SK-N-MC (cell line): Measurements from ENCODE around the gene SMIM1.

Source experiments
- DNase-seq: peaks from one replicate; pipeline ENCODE4 v3.0.0-alpha.2; 2011; ENCODE audit warnings: low read depth, low spot score
- H3K27ac ChIP-seq: fragments of 200-600 bp; sonication (generic); 2 replicates; pipeline ENCODE4 v1.5.1; 2016; ENCODE audit warnings: mixed run types
- H3K36me3 ChIP-seq: fragments of 200-600 bp; sonication (generic); 2 replicates; pipeline ENCODE4 v1.6.1; 2017; ENCODE audit warnings: antibody characterized with exemption, low read length, mixed read lengths; ENCODE audit not compliant: insufficient read depth
- H3K4me3 ChIP-seq: fragments of 200-600 bp; sonication (generic); 2 replicates; pipeline ENCODE4 v1.5.1; 2016
- H3K9ac ChIP-seq: fragments of 200-600 bp; sonication (generic); 2 replicates; pipeline ENCODE4 v1.8.0; 2017; ENCODE audit warnings: mixed run types, mixed read lengths; ENCODE audit not compliant: insufficient read length
- H3K9me3 ChIP-seq: fragments of 200-600 bp; sonication (generic); 2 replicates; pipeline ENCODE4 v1.6.1; 2017; ENCODE audit warnings: low read depth, mild to moderate bottlenecking, antibody characterized with exemption, low read length, moderate library complexity, mixed read lengths
- EZH2 ChIP-seq: fragments of 200-600 bp; sonication (generic); IDR thresholded peaks from one replicate; pipeline ENCODE4 v1.6.1; 2017; ENCODE audit warnings: antibody characterized with exemption
- FOXP2 ChIP-seq: optimal IDR thresholded peaks from 2 replicates; pipeline ENCODE3; 2011; ENCODE audit warnings: mild to moderate bottlenecking, moderate library complexity; ENCODE audit not compliant: insufficient read depth; ENCODE audit errors: extremely low read length, control extremely low read depth
- POLR2AphosphoS5 ChIP-seq: IDR thresholded peaks from 2 replicates; pipeline ENCODE4 v1.6.1; 2012; ENCODE audit warnings: mild to moderate bottlenecking, low read depth, low read length, borderline replicate concordance

The SMIM1 gene

DNA sequence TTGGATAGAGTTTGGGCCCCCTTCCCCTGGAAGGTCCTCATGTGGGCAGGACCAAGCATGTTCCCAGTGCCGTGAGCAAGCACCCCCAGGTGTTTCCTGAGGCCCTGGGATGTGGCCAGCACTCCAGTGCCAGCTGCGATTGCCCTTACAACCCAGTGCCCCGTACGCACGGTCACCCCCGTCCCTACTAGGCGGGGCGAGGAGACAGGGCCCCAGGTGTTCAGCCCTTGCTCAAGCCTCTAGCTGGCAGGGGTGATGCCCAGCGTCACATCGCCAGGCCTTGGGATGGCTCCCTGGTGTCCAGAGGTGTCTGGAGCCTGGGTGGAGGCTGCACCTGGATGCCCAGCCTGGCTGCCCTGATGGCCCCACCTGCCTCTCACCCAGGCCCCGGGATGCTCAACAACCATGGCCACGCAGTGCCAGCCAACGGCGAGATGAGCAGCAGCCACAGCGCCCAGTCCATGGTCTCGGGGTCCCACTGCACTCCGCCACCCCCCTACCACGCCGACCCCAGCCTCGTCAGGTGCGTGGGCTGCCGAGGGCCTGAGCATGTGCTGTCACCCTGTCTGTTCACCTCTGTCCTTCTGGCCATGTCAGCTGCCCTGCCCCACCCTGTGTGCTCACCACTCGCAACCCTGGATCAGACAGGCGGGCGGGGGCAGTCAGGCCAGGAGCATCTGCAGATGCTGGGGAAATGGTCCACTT, 41.9 kb upstream of the SMIM1 start:
- H3K36me3 ChIP-seq, result no peaks in the 10 kb centered on the region
- no peak for DNase-seq
- no peak overlapping the region for H3K27ac ChIP-seq
- no peak overlapping the region for H3K4me3 ChIP-seq
- no peaks in the 10 kb centered on the region for H3K9me3 ChIP-seq
- no peak overlapping the region for H3K9ac ChIP-seq
- TF ChIP-seq POLR2AphosphoS5 (no peak), EZH2 (no peak), FOXP2 (no peak)

DNA sequence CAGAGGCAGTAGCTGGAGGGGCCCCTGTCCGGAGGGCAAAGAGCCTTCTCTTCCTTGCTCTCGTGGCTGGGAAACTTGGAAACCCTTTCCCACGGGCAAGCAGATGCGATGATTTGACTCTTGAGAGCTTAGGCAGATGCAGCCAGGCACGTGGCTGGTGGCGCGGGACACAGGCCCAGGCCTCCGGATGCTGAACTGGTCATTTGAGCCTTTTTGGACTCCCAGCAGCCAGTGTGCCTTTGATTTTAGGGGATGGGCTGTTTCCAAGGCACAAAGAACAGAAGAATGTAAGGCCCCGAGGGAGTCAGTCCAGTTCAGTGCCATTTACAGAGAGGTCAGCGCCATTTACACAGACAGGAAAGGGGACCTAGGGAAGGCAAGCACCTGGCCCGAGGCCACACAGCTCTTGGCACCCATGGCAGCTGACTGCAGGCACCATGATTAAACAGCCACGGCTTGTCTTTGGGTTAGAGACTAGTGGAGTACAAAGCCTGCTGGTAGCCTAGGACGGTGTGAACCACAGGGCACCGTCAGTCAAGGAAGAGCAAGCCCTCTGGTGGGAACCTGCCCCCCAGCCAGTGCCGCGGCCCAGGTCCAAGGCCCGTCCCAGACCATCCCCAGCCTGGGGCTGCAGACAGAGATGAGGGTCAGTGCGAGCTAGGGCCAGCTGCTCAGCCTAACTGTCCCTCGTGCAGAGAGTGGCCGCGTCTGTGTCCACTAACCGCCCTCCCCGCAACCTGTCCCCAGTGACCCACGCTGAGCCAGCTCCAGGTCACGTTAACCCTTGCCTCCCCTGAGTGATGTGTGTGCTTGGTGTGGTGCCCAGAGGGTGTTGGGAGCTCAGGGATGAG, 40.7 kb upstream of the SMIM1 start:
- H3K9me3 ChIP-seq, result no peaks in the 10 kb centered on the region
- no peaks in the 10 kb centered on the region for H3K36me3 ChIP-seq
- no peak for DNase-seq
- TF ChIP-seq EZH2, result no peak
- no peak for TF ChIP-seq POLR2AphosphoS5
- TF ChIP-seq FOXP2, result no peak
- H3K9ac ChIP-seq, result no peak overlapping the region
- H3K27ac ChIP-seq, result no peak overlapping the region
- no peak overlapping the region for H3K4me3 ChIP-seq

DNA sequence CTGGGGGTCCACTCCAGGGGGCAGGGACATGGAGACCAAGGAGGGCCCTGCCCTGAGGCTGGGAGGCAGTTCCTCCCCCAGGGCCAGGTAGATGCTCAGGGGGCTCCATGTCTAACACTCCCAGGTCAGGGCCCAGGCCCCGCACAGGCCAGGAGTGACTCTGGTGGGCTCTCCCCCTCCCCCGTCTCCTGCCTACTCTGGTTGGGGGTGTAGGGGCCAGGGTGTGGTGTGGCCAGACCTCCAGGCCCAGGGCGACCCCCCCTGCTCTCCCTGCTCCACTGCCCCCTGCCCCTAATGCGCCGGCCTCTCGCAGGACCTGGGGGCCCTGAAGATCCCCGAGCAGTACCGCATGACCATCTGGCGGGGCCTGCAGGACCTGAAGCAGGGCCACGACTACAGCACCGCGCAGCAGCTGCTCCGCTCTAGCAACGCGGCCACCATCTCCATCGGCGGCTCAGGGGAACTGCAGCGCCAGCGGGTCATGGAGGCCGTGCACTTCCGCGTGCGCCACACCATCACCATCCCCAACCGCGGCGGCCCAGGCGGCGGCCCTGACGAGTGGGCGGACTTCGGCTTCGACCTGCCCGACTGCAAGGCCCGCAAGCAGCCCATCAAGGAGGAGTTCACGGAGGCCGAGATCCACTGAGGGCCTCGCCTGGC, 40.0 kb upstream of the SMIM1 start:
- TF ChIP-seq EZH2, result no peak
- Histone ChIP-seq H3K4me3 (no peak overlapping the region), H3K27ac (no peak overlapping the region), H3K9me3 (no peaks in the 10 kb centered on the region), H3K9ac (no peak overlapping the region), H3K36me3 (no peaks in the 10 kb centered on the region)
- DNase-seq, result no peak

GRCh38 chr1:3733094-3733882, 39.3 kb upstream of the SMIM1 start:
- Histone ChIP-seq H3K27ac (no peak overlapping the region), H3K4me3 (no peak overlapping the region), H3K9ac (no peak overlapping the region), H3K9me3 (no peaks in the 10 kb centered on the region), H3K36me3 (peaks cover under 1% of the 10 kb centered on the region; the same call in 1 of the 2 replicates)
- no peak for DNase-seq
- TF ChIP-seq FOXP2, result no peak
- no peak for TF ChIP-seq POLR2AphosphoS5
- no peak for TF ChIP-seq EZH2

DNA sequence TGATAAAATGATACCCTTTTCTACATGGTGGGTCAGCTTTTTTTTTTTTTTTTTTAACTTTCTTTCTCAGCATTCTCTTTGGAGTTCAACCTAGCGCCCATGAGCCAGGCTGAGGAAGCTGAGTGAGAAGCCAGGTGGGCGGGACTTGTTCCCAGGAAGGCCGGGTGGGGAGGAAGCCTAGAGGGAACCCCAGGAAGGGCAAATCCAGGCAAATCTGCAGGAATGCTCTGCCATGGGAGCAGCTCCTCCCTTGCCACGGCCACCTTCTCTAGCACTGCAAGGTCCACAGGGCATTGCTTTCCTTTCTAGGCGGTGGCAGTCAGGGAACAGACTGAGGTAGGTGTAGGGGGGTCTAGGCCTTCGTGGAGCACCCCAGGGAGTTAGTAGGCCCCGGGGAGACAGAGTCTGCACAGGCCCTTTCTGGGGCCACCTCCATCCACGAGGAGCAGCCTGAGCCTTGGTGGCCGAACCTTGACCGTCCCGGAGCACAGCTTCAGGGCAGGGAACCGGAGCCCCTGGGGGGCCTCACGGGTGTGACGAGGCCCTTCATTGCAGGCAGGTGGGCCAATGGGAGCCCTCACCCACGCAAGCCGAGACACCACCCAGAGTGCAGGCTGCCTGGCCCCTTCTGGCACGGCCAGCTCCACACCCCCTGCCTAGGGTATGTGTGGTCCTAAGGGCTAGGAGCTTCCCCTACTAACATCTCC, 38.5 kb upstream of the SMIM1 start:
- no peak for TF ChIP-seq EZH2
- TF ChIP-seq FOXP2, result no peak
- no peak for TF ChIP-seq POLR2AphosphoS5
- Histone ChIP-seq H3K9me3 (no peaks in the 10 kb centered on the region), H3K4me3 (no peak overlapping the region), H3K27ac (no peak overlapping the region), H3K9ac (no peak overlapping the region), H3K36me3 (peaks cover 2% of the 10 kb centered on the region; the same call in 1 of the 2 replicates)
- DNase-seq, result no peak

DNA sequence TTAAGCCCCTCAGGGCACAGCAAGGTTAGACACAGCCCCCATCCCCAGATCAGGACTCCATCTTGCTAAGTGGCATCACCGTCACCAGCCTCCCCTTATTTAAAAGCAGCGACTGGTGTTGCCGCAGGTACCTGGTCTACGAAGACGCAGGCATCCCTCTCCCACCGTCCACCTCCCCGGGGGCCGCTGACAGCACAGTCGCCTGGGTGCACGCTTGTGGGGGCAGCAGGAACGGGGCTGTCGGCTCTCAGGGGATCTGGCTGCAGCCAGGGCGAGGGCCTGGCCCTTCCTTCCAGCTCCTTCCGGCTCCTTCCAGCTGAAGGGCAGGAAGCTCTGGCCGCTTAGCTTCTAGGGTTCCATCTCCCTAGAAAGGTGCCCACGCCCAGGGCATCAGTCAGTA, 37.9 kb upstream of the SMIM1 start:
- H3K4me3 ChIP-seq, result no peak overlapping the region
- H3K36me3 ChIP-seq, result peaks cover 2% of the 10 kb centered on the region; the same call in 1 of the 2 replicates
- H3K27ac ChIP-seq, result no peak overlapping the region
- no peak overlapping the region for H3K9ac ChIP-seq
- TF ChIP-seq FOXP2 (no peak), POLR2AphosphoS5 (no peak), EZH2 (no peak)
- H3K9me3 ChIP-seq, result no peaks in the 10 kb centered on the region
- DNase-seq, result no peak

- Histone ChIP-seq H3K36me3 (peaks cover 6% of the 10 kb centered on the region; the same call in 1 of the 2 replicates), H3K9ac (no peak overlapping the region), H3K9me3 (no peaks in the 10 kb centered on the region), H3K4me3 (no peak overlapping the region), H3K27ac (no peak overlapping the region)
- TF ChIP-seq FOXP2 (no peak), EZH2 (no peak), POLR2AphosphoS5 (no peak)
- no peak for DNase-seq
Observed at GRCh38 chr1:3735027-3735681, 37.4 kb upstream of the SMIM1 start.
